ENCODE data around the gene DYRK1A.

DYRK1A gene

DNA sequence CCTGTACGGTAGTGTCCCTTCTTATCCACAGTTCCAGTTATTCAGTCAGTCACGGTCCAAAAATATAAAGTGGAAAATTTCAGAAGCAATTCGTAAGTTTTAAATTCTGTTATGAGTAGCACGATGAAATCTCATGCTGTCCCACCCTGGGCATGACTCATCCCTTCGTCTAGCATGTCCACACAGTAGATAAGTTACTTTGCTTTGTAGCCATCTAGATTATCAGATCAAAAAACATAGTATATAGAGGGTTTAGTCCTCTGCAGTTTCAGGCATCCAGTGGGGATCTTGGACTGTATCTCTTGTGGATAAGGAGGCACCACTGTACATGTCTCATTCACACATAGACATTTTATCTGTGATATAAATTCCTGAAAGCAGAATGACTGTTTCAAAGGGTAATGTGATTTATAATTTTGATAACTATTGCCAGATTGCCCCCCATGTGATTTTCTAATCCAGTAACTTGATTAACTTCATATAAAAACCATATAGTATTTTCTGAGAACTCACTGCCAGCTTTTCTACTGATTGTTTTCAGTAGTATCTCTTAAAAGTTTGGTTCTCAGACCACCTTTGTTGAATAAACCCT, 143.3 kb downstream of the DYRK1A start:
- H3K27me3 ChIP-seq (ENCODE audit: insufficient read depth, low read depth, severe bottlenecking): no peaks in the 10 kb centered on the region
- no peak overlapping the region for H3K27ac ChIP-seq
- no peak for DNase-seq
- no peak overlapping the region for H3K4me3 ChIP-seq (ENCODE audit: low read depth, low read length)
- no peaks in the 10 kb centered on the region for H3K9me3 ChIP-seq (ENCODE audit: severe bottlenecking)
- peaks cover 94% of the 10 kb centered on the region for H3K36me3 ChIP-seq
- TF ChIP-seq, protein P1, sequence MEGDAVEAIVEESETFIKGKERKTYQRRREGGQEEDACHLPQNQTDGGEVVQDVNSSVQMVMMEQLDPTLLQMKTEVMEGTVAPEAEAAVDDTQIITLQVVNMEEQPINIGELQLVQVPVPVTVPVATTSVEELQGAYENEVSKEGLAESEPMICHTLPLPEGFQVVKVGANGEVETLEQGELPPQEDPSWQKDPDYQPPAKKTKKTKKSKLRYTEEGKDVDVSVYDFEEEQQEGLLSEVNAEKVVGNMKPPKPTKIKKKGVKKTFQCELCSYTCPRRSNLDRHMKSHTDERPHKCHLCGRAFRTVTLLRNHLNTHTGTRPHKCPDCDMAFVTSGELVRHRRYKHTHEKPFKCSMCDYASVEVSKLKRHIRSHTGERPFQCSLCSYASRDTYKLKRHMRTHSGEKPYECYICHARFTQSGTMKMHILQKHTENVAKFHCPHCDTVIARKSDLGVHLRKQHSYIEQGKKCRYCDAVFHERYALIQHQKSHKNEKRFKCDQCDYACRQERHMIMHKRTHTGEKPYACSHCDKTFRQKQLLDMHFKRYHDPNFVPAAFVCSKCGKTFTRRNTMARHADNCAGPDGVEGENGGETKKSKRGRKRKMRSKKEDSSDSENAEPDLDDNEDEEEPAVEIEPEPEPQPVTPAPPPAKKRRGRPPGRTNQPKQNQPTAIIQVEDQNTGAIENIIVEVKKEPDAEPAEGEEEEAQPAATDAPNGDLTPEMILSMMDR (IDR thresholded peaks at IDR 0.05; ENCODE audit: low read depth, low read length): no peak

DNA sequence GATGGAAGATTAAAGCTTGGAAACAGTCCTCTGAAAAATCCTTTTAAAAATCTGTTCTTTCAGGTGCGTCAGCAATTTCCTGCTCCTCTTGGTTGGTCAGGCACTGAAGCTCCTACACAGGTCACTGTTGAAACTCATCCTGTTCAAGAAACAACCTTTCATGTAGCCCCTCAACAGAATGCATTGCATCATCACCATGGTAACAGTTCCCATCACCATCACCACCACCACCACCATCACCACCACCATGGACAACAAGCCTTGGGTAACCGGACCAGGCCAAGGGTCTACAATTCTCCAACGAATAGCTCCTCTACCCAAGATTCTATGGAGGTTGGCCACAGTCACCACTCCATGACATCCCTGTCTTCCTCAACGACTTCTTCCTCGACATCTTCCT, 145.3 kb downstream of the DYRK1A start:
- TF ChIP-seq, protein P1 (IDR thresholded peaks at IDR 0.05; ENCODE audit: low read depth, low read length): no peak
- no peak for DNase-seq
- H3K27ac ChIP-seq: no peak overlapping the region
- no peaks in the 10 kb centered on the region for H3K9me3 ChIP-seq (ENCODE audit: severe bottlenecking)
- no peaks in the 10 kb centered on the region for H3K27me3 ChIP-seq (ENCODE audit: insufficient read depth, low read depth, severe bottlenecking)
- H3K36me3 ChIP-seq: peaks cover 85% of the 10 kb centered on the region
- no peak overlapping the region for H3K4me3 ChIP-seq (ENCODE audit: low read depth, low read length)

DNA sequence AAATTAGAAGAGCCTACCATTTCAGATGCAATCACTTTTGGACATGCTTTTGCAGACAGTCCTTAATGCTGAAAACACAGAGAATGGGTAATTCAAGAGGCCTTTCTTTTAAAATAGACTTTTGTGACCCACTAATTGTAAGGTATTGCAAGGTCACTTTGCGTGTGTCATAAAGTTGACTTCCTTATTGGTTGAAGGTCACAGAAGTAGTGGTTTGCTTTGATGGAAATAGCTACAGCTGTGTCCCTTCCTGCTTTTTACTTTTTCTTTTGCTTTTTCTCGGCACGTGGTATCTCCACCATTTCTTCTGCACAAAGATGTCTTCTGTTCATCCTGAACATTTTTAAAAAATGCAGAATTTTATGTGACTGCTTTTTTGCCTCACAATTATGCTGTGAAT, 146.8 kb downstream of the DYRK1A start:
- H3K4me3 ChIP-seq (ENCODE audit: low read depth, low read length): no peak overlapping the region
- H3K27me3 ChIP-seq (ENCODE audit: insufficient read depth, low read depth, severe bottlenecking): no peaks in the 10 kb centered on the region
- TF ChIP-seq, protein P1 (IDR thresholded peaks at IDR 0.05; ENCODE audit: low read depth, low read length): no peak
- H3K27ac ChIP-seq: no peak overlapping the region
- peaks cover 77% of the 10 kb centered on the region for H3K36me3 ChIP-seq
- no peaks in the 10 kb centered on the region for H3K9me3 ChIP-seq (ENCODE audit: severe bottlenecking)
- no peak for DNase-seq

DNA sequence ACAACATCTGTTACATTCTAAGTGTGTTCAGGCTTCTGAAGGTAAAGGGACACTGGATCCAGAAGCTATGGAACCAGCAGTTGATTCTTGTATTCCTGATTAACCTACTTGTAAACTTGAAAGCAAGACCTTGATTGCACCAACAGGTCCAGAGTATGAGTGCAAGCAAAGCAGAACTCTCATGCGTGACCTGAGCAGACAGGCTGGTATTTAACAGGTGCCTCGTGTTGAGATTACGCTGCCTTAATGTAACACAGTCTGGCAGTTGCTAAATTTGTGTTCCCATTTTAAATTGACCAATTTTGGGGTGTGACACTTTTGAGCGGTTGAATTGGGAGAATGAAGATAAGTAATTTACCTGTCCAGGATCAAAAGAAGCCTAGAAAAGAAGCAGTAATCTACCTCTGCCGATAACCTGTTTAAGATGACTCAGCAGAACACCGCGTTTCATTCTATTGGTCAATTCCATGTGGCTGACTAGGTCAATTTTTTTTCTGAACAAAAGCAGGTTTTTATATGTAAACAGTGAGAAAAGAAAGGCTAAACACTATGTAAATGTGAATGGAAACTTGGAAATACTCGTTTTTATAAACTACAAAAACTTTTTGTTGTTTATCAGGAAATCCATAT, 147.6 kb downstream of the DYRK1A start:
- H3K36me3 ChIP-seq: peaks cover 70% of the 10 kb centered on the region
- H3K9me3 ChIP-seq (ENCODE audit: severe bottlenecking): no peaks in the 10 kb centered on the region
- no peak overlapping the region for H3K4me3 ChIP-seq (ENCODE audit: low read depth, low read length)
- H3K27ac ChIP-seq: no peak overlapping the region
- DNase-seq: no peak
- TF ChIP-seq, protein P1 (IDR thresholded peaks at IDR 0.05; ENCODE audit: low read depth, low read length): no peak
- no peaks in the 10 kb centered on the region for H3K27me3 ChIP-seq (ENCODE audit: insufficient read depth, low read depth, severe bottlenecking)

DNA sequence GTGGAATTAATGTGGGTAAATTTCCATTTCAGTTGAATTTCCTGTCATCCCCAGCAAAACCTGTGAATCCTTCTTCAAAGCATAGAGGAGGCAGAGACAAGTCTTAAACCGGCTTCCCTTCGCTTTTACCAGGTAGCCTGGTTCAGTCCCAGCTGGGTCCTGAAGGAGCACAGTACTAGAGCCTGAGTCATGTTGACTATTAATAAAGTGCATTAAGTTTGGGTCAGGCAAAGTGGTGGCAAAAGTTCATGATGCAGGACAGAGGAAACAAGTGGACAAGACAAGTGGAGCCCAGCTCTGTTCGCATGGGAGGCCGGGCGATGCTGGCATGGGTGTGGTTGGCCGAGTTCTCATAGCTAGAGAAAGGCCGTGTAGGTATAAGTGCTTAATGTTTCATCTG, 150.4 kb downstream of the DYRK1A start:
- TF ChIP-seq, protein P1 (IDR thresholded peaks at IDR 0.05; ENCODE audit: low read depth, low read length): no peak
- no peaks in the 10 kb centered on the region for H3K9me3 ChIP-seq (ENCODE audit: severe bottlenecking)
- no peaks in the 10 kb centered on the region for H3K27me3 ChIP-seq (ENCODE audit: insufficient read depth, low read depth, severe bottlenecking)
- H3K4me3 ChIP-seq (ENCODE audit: low read depth, low read length): no peak overlapping the region
- peaks cover 41% of the 10 kb centered on the region for H3K36me3 ChIP-seq
- no peak overlapping the region for H3K27ac ChIP-seq
- no peak for DNase-seq

DNA sequence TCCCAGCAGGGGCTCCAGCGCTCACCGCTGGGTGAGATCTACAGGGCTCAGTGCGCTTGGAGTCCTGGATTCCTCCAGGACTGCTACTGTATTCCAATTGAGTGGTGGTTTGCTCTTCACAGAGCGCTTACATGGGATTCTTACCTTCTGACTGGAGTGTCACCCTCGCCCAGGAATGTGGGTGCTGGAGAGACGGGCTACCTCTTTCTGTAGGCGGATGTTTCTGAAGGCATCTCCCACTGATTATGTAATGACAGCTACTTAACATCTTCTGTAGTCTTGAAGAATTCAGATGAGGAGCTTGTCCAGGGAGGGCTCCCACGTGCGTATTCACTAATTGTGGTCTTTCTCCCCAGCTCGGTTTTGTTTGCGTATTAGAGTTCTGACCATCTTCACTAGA, 154.2 kb downstream of the DYRK1A start:
- peaks cover 6% of the 10 kb centered on the region for H3K9me3 ChIP-seq (ENCODE audit: severe bottlenecking)
- no peaks in the 10 kb centered on the region for H3K27me3 ChIP-seq (ENCODE audit: insufficient read depth, low read depth, severe bottlenecking)
- no peak overlapping the region for H3K27ac ChIP-seq
- peaks cover 18% of the 10 kb centered on the region for H3K36me3 ChIP-seq
- DNase-seq: no peak
- TF ChIP-seq, protein P1 (IDR thresholded peaks at IDR 0.05; ENCODE audit: low read depth, low read length): no peak
- no peak overlapping the region for H3K4me3 ChIP-seq (ENCODE audit: low read depth, low read length)
